Neural cell (in vitro differentiated cells): ENCODE data around the gene MIA2. TPM values are rescaled to one million over a fixed set of nuclear protein-coding genes. Genes with fewer than 3 reads are reported as not detected.

ENCODE experiments used
- H2AFZ ChIP-seq: fragments of 200-600, 300-800 bp; sonication (generic), shearing (Covaris generic); 2 replicates; pipeline ENCODE4 v1.6.0; 2014; ENCODE audit warnings: low read depth, mild to moderate bottlenecking, antibody characterized with exemption, low read length, moderate library complexity
- H3F3A ChIP-seq: fragments of 200-600 bp; shearing (Covaris generic); 2 replicates; pipeline ENCODE4 v1.6.1; 2016; ENCODE audit warnings: mild to moderate bottlenecking, moderate library complexity, mixed read lengths, antibody characterized with exemption, low read length; ENCODE audit not compliant: insufficient read depth, poor library complexity, severe bottlenecking
- H3K27ac ChIP-seq: fragments of 200-600, 300-800 bp; sonication (generic), shearing (Covaris generic); 2 replicates; pipeline ENCODE4 v1.5.1; 2014; ENCODE audit warnings: mild to moderate bottlenecking, low read length, moderate library complexity
- H3K27me3 ChIP-seq: fragments of 300-800, 200-600 bp; sonication (generic), shearing (Covaris generic); 2 replicates; pipeline ENCODE4 v1.6.0; 2014; ENCODE audit warnings: mild to moderate bottlenecking, low read depth, low read length, moderate library complexity; ENCODE audit not compliant: insufficient read depth
- H3K36me3 ChIP-seq: fragments of 300-800, 200-600 bp; sonication (generic), shearing (Covaris generic); 2 replicates; pipeline ENCODE4 v1.5.1; 2014; ENCODE audit warnings: mild to moderate bottlenecking, antibody characterized with exemption, low read length, moderate library complexity; ENCODE audit not compliant: insufficient read depth
- H3K4me2 ChIP-seq: fragments of 300-800, 200-600 bp; sonication (generic), shearing (Covaris generic); 2 replicates; pipeline ENCODE4 v1.6.0; 2014; ENCODE audit warnings: mild to moderate bottlenecking, low read length
- H3K4me3 ChIP-seq: fragments of 300-800, 200-600 bp; sonication (generic), shearing (Covaris generic); 2 replicates; pipeline ENCODE4 v1.5.1; 2014; ENCODE audit warnings: mild to moderate bottlenecking, low read length, moderate library complexity
- H3K79me2 ChIP-seq: fragments of 200-600 bp; shearing (Covaris generic); replicated peaks from 2 replicates; pipeline ENCODE4 v1.6.0; 2014; ENCODE audit warnings: mild to moderate bottlenecking, low read length, moderate library complexity; ENCODE audit not compliant: insufficient read depth
- H3K9ac ChIP-seq: fragments of 300-800, 200-600 bp; sonication (generic), shearing (Covaris generic); 2 replicates; pipeline ENCODE4 v1.6.1; 2016; ENCODE audit warnings: mild to moderate bottlenecking, low read length, mixed read lengths
- H3K9me2 ChIP-seq: fragments of 200-600 bp; shearing (Covaris generic); 2 replicates; pipeline ENCODE4 v1.6.1; 2016; ENCODE audit warnings: mild to moderate bottlenecking, low read length, mixed read lengths; ENCODE audit not compliant: insufficient read depth
- H3K9me3 ChIP-seq: fragments of 200-600, 300-800 bp; sonication (generic), shearing (Covaris generic); 2 replicates; pipeline ENCODE4 v1.6.1; 2016; ENCODE audit warnings: mild to moderate bottlenecking, mixed run types, low read length, moderate library complexity, mixed read lengths
- H4K20me1 ChIP-seq: fragments of 200-600 bp; shearing (Covaris generic); 2 replicates; pipeline ENCODE4 v1.6.1; 2016; ENCODE audit warnings: mild to moderate bottlenecking, mixed run types; ENCODE audit not compliant: insufficient read depth
- EP300 ChIP-seq: fragments of 450-650 bp; conservative IDR thresholded peaks from 2 replicates; pipeline ENCODE4 v1.6.1; 2014; ENCODE audit warnings: antibody characterized with exemption, mild to moderate bottlenecking, moderate library complexity; ENCODE audit not compliant: poor library complexity, severe bottlenecking
- EZH2 ChIP-seq: fragments of 200-600, 300-800 bp; shearing (Covaris generic), sonication (generic); IDR thresholded peaks from 2 replicates; pipeline ENCODE4 v1.6.1; 2014; ENCODE audit warnings: antibody characterized with exemption, low read length, borderline replicate concordance, mild to moderate bottlenecking; ENCODE audit not compliant: insufficient read depth, poor library complexity, severe bottlenecking
- MXI1 ChIP-seq: fragments of 450-650 bp; conservative IDR thresholded peaks from 2 replicates; pipeline ENCODE4 v1.6.1; 2014; ENCODE audit warnings: antibody characterized with exemption, mild to moderate bottlenecking; ENCODE audit not compliant: poor library complexity, severe bottlenecking
- POLR2AphosphoS5 ChIP-seq: IDR thresholded peaks from 2 replicates; pipeline ENCODE4 v1.6.1; 2012
- RAD21 ChIP-seq: fragments of 450-650 bp; conservative IDR thresholded peaks from 2 replicates; pipeline ENCODE4 v1.6.1; 2014; ENCODE audit warnings: antibody characterized with exemption, mild to moderate bottlenecking, moderate library complexity
- SMC3 ChIP-seq: fragments of 450-650 bp; conservative IDR thresholded peaks from 2 replicates; pipeline ENCODE4 v1.6.1; 2014; ENCODE audit warnings: antibody characterized with exemption, mild to moderate bottlenecking, moderate library complexity; ENCODE audit not compliant: poor library complexity
- TAF1 ChIP-seq: IDR thresholded peaks from 2 replicates; pipeline ENCODE4 v1.6.1; 2012; ENCODE audit warnings: low read depth
- polyA plus RNA-seq: library from polyadenylated mRNA; depleted of rRNA; stranded (reverse); fragments of >200 nt; gene quantifications from 2 replicates; pipeline ENCODE4 v1.2.3, GENCODE V29; 2014
- TF ChIP-seq, protein P1 (sequence below): IDR thresholded peaks from 2 replicates; pipeline ENCODE4 v1.6.1; 2012; ENCODE audit warnings: borderline replicate concordance
- TF ChIP-seq, protein P2 (sequence below): fragments of 450-650 bp; IDR thresholded peaks from 2 replicates; pipeline ENCODE4 v1.5.1; 2014; ENCODE audit warnings: antibody characterized with exemption, mild to moderate bottlenecking, moderate library complexity; ENCODE audit not compliant: poor library complexity, severe bottlenecking

The MIA2 gene
- polyA plus RNA-seq, 1 donor from 2014 or later, result 17.7 TPM

DNA sequence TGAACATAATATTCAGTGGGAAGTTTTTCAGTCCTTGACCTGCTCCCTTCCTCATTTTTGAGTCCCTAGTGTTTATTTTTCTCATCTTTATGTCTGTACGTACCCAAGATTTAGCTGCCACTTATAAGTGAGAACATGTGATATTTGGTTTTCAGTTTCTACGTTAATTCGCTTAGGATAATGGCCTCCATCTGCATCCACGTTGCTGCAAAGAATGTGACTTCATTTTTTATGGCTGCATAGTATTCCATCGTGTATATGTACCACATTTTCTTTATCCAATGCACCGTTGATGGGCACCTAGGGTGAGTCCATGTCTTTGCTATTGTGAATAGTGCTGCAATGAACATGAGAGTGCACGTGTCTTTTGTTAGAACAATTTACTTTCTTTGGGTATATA lies 30.3 kb downstream of the MIA2 start:
- Histone ChIP-seq H3F3A (no peaks in the 10 kb centered on the region), H3K27ac (no peak overlapping the region), H3K27me3 (no peaks in the 10 kb centered on the region), H2AFZ (no peak overlapping the region), H3K4me3 (no peak overlapping the region), H3K9ac (no peak overlapping the region), H3K4me2 (no peak overlapping the region), H3K9me3 (no peaks in the 10 kb centered on the region), H4K20me1 (no peaks in the 10 kb centered on the region), H3K79me2 (peaks cover 11% of the 10 kb centered on the region), H3K36me3 (no peaks in the 10 kb centered on the region), H3K9me2 (no peaks in the 10 kb centered on the region)
- no peak for TF ChIP-seq TAF1

DNA sequence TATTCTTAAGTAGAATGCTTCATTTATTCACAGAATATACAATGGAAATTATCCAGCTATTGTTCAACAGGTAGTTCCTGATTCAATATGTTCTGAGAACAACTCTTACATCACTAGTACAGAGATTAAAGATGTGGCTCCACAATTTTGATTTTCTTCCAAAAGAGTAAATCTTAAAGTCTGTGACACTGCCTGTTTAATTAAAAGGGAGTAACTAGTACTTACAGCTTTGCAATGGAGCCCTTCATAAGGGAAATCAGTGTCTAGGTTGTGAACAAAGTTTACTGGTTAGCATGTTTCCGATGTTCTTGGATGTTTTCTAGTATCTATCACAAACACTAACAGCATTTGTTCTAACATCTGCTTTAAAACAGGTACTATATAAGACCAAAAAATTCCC lies 30.8 kb downstream of the MIA2 start:
- Histone ChIP-seq H3K4me2 (no peak overlapping the region), H3K9ac (no peak overlapping the region), H3K36me3 (no peaks in the 10 kb centered on the region), H2AFZ (no peak overlapping the region), H3K9me2 (no peaks in the 10 kb centered on the region), H3K9me3 (no peaks in the 10 kb centered on the region), H3K27me3 (no peaks in the 10 kb centered on the region), H3K79me2 (peaks cover 16% of the 10 kb centered on the region), H3K4me3 (no peak overlapping the region), H3F3A (no peaks in the 10 kb centered on the region), H3K27ac (no peak overlapping the region), H4K20me1 (no peaks in the 10 kb centered on the region)
- TF ChIP-seq RAD21, result no peak
- TF ChIP-seq EZH2, result no peak
- no peak for TF ChIP-seq EP300
- no peak for TF ChIP-seq MXI1
- TF ChIP-seq SMC3, result no peak
- TF ChIP-seq, protein P1, sequence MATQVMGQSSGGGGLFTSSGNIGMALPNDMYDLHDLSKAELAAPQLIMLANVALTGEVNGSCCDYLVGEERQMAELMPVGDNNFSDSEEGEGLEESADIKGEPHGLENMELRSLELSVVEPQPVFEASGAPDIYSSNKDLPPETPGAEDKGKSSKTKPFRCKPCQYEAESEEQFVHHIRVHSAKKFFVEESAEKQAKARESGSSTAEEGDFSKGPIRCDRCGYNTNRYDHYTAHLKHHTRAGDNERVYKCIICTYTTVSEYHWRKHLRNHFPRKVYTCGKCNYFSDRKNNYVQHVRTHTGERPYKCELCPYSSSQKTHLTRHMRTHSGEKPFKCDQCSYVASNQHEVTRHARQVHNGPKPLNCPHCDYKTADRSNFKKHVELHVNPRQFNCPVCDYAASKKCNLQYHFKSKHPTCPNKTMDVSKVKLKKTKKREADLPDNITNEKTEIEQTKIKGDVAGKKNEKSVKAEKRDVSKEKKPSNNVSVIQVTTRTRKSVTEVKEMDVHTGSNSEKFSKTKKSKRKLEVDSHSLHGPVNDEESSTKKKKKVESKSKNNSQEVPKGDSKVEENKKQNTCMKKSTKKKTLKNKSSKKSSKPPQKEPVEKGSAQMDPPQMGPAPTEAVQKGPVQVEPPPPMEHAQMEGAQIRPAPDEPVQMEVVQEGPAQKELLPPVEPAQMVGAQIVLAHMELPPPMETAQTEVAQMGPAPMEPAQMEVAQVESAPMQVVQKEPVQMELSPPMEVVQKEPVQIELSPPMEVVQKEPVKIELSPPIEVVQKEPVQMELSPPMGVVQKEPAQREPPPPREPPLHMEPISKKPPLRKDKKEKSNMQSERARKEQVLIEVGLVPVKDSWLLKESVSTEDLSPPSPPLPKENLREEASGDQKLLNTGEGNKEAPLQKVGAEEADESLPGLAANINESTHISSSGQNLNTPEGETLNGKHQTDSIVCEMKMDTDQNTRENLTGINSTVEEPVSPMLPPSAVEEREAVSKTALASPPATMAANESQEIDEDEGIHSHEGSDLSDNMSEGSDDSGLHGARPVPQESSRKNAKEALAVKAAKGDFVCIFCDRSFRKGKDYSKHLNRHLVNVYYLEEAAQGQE, result no peak
- no peak for TF ChIP-seq POLR2AphosphoS5
- TF ChIP-seq TAF1, result no peak
- TF ChIP-seq, protein P2, sequence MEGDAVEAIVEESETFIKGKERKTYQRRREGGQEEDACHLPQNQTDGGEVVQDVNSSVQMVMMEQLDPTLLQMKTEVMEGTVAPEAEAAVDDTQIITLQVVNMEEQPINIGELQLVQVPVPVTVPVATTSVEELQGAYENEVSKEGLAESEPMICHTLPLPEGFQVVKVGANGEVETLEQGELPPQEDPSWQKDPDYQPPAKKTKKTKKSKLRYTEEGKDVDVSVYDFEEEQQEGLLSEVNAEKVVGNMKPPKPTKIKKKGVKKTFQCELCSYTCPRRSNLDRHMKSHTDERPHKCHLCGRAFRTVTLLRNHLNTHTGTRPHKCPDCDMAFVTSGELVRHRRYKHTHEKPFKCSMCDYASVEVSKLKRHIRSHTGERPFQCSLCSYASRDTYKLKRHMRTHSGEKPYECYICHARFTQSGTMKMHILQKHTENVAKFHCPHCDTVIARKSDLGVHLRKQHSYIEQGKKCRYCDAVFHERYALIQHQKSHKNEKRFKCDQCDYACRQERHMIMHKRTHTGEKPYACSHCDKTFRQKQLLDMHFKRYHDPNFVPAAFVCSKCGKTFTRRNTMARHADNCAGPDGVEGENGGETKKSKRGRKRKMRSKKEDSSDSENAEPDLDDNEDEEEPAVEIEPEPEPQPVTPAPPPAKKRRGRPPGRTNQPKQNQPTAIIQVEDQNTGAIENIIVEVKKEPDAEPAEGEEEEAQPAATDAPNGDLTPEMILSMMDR, result no peak

DNA sequence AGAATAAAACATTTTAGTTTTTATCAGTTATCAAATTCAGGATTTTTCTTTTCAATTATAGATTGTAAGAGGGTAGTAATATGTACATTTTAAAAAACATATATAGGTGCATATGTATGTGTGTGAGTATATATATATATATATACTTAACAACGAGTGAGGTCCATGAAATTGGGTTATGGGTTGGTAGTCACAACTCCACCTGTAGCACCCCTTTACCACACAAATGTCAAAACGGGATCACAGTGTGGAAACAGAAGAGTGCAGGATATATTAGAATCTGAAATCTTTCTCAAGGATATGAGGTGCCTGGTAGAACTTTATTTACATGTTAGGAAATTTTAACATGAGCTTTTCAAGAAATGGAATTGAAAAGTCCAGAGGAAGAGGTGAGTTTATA lies 31.3 kb downstream of the MIA2 start:
- no peak overlapping the region for H3K27ac ChIP-seq
- no peak for TF ChIP-seq RAD21
- TF ChIP-seq EZH2, result no peak
- no peak for TF ChIP-seq EP300
- TF ChIP-seq SMC3, result no peak
- no peak for TF ChIP-seq MXI1
- TF ChIP-seq, protein P1, result no peak
- TF ChIP-seq TAF1, result no peak
- TF ChIP-seq, protein P2, result no peak
- TF ChIP-seq POLR2AphosphoS5, result no peak
- H3K27me3 ChIP-seq, result no peaks in the 10 kb centered on the region
- H3K9ac ChIP-seq, result no peak overlapping the region
- H3K4me2 ChIP-seq, result no peak overlapping the region
- no peaks in the 10 kb centered on the region for H4K20me1 ChIP-seq
- peaks cover 21% of the 10 kb centered on the region for H3K79me2 ChIP-seq
- H3K9me3 ChIP-seq, result no peaks in the 10 kb centered on the region
- H3K4me3 ChIP-seq, result no peak overlapping the region
- no peaks in the 10 kb centered on the region for H3F3A ChIP-seq
- H3K9me2 ChIP-seq, result no peaks in the 10 kb centered on the region
- H3K36me3 ChIP-seq, result no peaks in the 10 kb centered on the region
- no peak overlapping the region for H2AFZ ChIP-seq
